A549 (cell line): ENCODE data around the gene UNC13B. TPM values are rescaled to one million over a fixed set of nuclear protein-coding genes. Genes with fewer than 3 reads are reported as not detected.
"Not testable (repeated sequence)": the region's sequence is repeated elsewhere in the genome, so short reads cannot be mapped to it uniquely, and the experiment has no call there.

Source experiments
- ATAC-seq, 2 experiments: fragments of 200-7000 bp in 1 of 2; fragments of >200 bp in 1 of 2; cut with Nextera tagmentation in 1 of 2; cut with Tn5 transposase in 1 of 2; 3 replicates each; pipeline versions ENCODE4 v1.8.0 to v1.9.1; 2018 to 2020; ENCODE audit warnings: mild to moderate bottlenecking in 1 of 2, moderate library complexity in 1 of 2
- CTCF ChIA-PET: fragments of 300-600 bp; sonication (Branson Sonifier 250); formaldehyde crosslinking; extraction: SDS; loops from one replicate; lab custom pipeline; 2021; ENCODE audit warnings: antibody characterized with exemption, inconsistent platforms; lab: Yijun Ruan, JAX
- POLR2A ChIA-PET: fragments of 350-600 bp; formaldehyde crosslinking; extraction: SDS; loops from one replicate; lab custom pipeline; 2021; ENCODE audit warnings: antibody characterized with exemption, inconsistent platforms; lab: Yijun Ruan, JAX
- DNase-seq, 2 experiments: peaks; one replicate each; pipeline versions ENCODE4 v3.0.0 to v3.0.0-alpha.2; 2011 to 2016; ENCODE audit warnings: low read depth in 1 of 2, low spot score in 1 of 2
- FAIRE-seq: peaks from 2 replicates; lab custom pipeline; 2011; peaks lifted over from hg19 to GRCh38; lab: Jason Lieb, UNC
- H3K27ac ChIP-seq, 2 experiments: fragments of >200 bp; sonication (Bioruptor Twin); formaldehyde crosslinking; 3 replicates each; pipeline ENCODE4 v1.5.1; 2016 to 2017
- H3K4me1 ChIP-seq: fragments of >200 bp; sonication (Bioruptor Twin); formaldehyde crosslinking; 3 replicates; pipeline ENCODE4 v1.6.1; 2016
- H3K4me2 ChIP-seq: fragments of >200 bp; sonication (Bioruptor Twin); formaldehyde crosslinking; 3 replicates; pipeline ENCODE4 v1.6.1; 2016
- H3K4me3 ChIP-seq: fragments of >200 bp; sonication (Bioruptor Twin); formaldehyde crosslinking; 3 replicates; pipeline ENCODE4 v1.5.1; 2016
- H3K9me3 ChIP-seq: fragments of >200 bp; sonication (Bioruptor Twin); formaldehyde crosslinking; 3 replicates; pipeline ENCODE4 v1.6.1; 2016
- BHLHE40 ChIP-seq: IDR thresholded peaks from 2 replicates; pipeline ENCODE4 v1.6.1; 2012; ENCODE audit warnings: low read depth, low read length, inconsistent platforms
- CHD2 ChIP-seq: fragments of 150-350 bp; IDR thresholded peaks from 2 replicates; pipeline ENCODE4 v1.6.1; 2014; ENCODE audit warnings: low read length; ENCODE audit not compliant: partially characterized antibody
- CHD4 ChIP-seq: fragments of 200-600 bp; sonication (generic); IDR thresholded peaks from 2 replicates; pipeline ENCODE4 v1.6.1; 2016; ENCODE audit warnings: antibody characterized with exemption, mild to moderate bottlenecking, borderline replicate concordance
- ELK1 ChIP-seq: fragments of 150-350 bp; IDR thresholded peaks from 2 replicates; pipeline ENCODE4 v1.6.1; 2014; ENCODE audit warnings: low read depth, mild to moderate bottlenecking, low read length
- ESRRA ChIP-seq: fragments of 150-350 bp; IDR thresholded peaks from 2 replicates; pipeline ENCODE4 v1.6.1; 2014; ENCODE audit warnings: mild to moderate bottlenecking, low read length, borderline replicate concordance
- HDAC2 ChIP-seq: fragments of 200-600 bp; sonication (generic); IDR thresholded peaks from 2 replicates; pipeline ENCODE4 v1.6.1; 2016
- HES2 ChIP-seq: fragments of >200 bp; sonication (Bioruptor Twin); formaldehyde crosslinking; IDR thresholded peaks from 2 replicates; pipeline ENCODE4 v1.6.1; 2016
- HOXA7 ChIP-seq: fragments of 250-450 bp; sonication (Bioruptor Pico); IDR thresholded peaks from 2 replicates; pipeline ENCODE4 v1.5.0; 2020; ENCODE audit warnings: mild to moderate bottlenecking, moderate library complexity
- HOXB13 ChIP-seq: fragments of 250-450 bp; sonication (Bioruptor Pico); IDR thresholded peaks from 2 replicates; pipeline ENCODE4 v1.5.0; 2020; ENCODE audit warnings: low read depth, mild to moderate bottlenecking, moderate library complexity
- HOXB5 ChIP-seq: fragments of 250-450 bp; sonication (Bioruptor Pico); IDR thresholded peaks from 2 replicates; pipeline ENCODE4 v1.5.0; 2020; ENCODE audit warnings: mild to moderate bottlenecking, moderate library complexity
- JUN ChIP-seq, 2 experiments: fragments of >200 bp; sonication (Bioruptor Twin); formaldehyde crosslinking; IDR thresholded peaks; 2 replicates in 1 of 2; 3 replicates in 1 of 2; pipeline ENCODE4 v1.6.1; 2016 to 2017
- KDM5A ChIP-seq: fragments of 200-600 bp; sonication (generic); IDR thresholded peaks from 2 replicates; pipeline ENCODE4 v1.6.1; 2016; ENCODE audit warnings: antibody characterized with exemption, mild to moderate bottlenecking
- MAX ChIP-seq: IDR thresholded peaks from 2 replicates; pipeline ENCODE4 v1.6.1; 2012
- NR3C1 ChIP-seq: fragments of >200 bp; sonication (Bioruptor Twin); formaldehyde crosslinking; IDR thresholded peaks from 3 replicates; pipeline ENCODE4 v1.6.1; 2017
- POLR2A ChIP-seq: IDR thresholded peaks from 2 replicates; pipeline ENCODE4 v1.6.1; 2012; ENCODE audit warnings: mild to moderate bottlenecking, low read length
- SREBF2 ChIP-seq: fragments of 450-650 bp; IDR thresholded peaks from 2 replicates; pipeline ENCODE4 v1.6.1; 2014; ENCODE audit warnings: mild to moderate bottlenecking, moderate library complexity
- ZC3H11A ChIP-seq: fragments of 450-650 bp; IDR thresholded peaks from 2 replicates; pipeline ENCODE4 v1.6.1; 2014; ENCODE audit warnings: antibody characterized with exemption, mild to moderate bottlenecking
- ZSCAN20 ChIP-seq: fragments of 250-450 bp; sonication (Bioruptor Pico); IDR thresholded peaks from 2 replicates; pipeline ENCODE4 v1.8.0; 2022; ENCODE audit warnings: mild to moderate bottlenecking, moderate library complexity
- WGBS: methylation state at CpG from one replicate; pipeline ENCODE4 v1.1.6; 2017; ENCODE audit errors: missing lambda C conversion rate; 5-methylcytosine and 5-hydroxymethylcytosine counted together
- polyA plus RNA-seq, 4 experiments: library from polyadenylated mRNA; depleted of rRNA in 3 of 4; stranded (reverse); fragments of >200 nt; fragmentation: RNase III in 1 of 4; extraction: RNeasy Plus Mini Kit Qiagen cat#74134 plus additional on column Dnase treatment in 1 of 4; gene quantifications; 2 replicates in 3 of 4; 3 replicates in 1 of 4; pipeline ENCODE4 v1.2.3, GENCODE V29; 2011 to 2017
- TF ChIP-seq, protein P1 (sequence below): fragments of >200 bp; sonication (Bioruptor Twin); formaldehyde crosslinking; IDR thresholded peaks from 3 replicates; pipeline ENCODE4 v1.5.1; 2016

The UNC13B gene
- polyA plus RNA-seq, 2 of the 4 experiments (the other 2 are of a cell fraction), result 9.9 to 17.8 TPM

DNA sequence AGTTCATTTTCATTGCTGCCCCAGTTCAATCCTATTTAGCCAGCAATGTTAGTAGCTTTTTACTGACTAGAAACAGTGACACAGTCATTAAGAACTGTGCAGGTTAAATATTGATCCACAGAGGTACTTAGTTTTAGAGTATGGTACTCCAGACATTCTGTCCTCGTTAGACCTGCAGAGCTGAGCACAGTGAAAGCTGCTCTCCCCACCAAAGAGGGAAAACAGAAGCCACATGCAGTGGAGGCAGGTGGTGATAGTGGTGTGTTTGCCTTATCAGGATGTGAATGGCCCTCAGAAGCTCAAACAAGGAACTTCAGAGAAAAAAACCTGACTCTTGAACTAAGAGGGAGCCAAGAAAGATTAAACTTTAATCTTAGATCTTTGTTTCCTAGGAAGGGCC, 75.5 kb downstream of the UNC13B start:
- no peak for FAIRE-seq
- Histone ChIP-seq H3K9me3 (no peaks in the 10 kb centered on the region), H3K4me3 (no peak overlapping the region), H3K4me2 (peak overlapping the region; percentile 37; the same call in 2 of the 3 replicates), H3K4me1 (peaks cover 13% of the 10 kb centered on the region; the same call in 2 of the 3 replicates), H3K27ac (no peak overlapping the region)
- CTCF ChIA-PET, result interaction anchor here (1.0 kb wide), 1 partner anchor 327 kb away, joined by 3 read pairs; no protein-coding TSS in a partner anchor
- DNase-seq, result no peak
- ATAC-seq, result no peak
- WGBS, result 0% methylated on average over 1 of the region's 1 CpG
- POLR2A ChIA-PET, result no interaction called here
- no peak for TF ChIP-seq ZC3H11A
- TF ChIP-seq CHD2, result no peak

GRCh38 chr9:35245945-35246344, 84.1 kb downstream of the UNC13B start:
- H3K9me3 ChIP-seq, H3K27ac ChIP-seq, FAIRE-seq, ATAC-seq, H3K4me1 ChIP-seq, H3K4me2 ChIP-seq, H3K4me3 ChIP-seq, DNase-seq, POLR2A ChIA-PET: not testable (repeated sequence)
- 100% methylated on average over 1 of the region's 1 CpG for WGBS
- CTCF ChIA-PET, result interaction anchor here (1.1 kb wide), 1 partner anchor 13 kb away, joined by 3 read pairs; no protein-coding TSS in a partner anchor

DNA sequence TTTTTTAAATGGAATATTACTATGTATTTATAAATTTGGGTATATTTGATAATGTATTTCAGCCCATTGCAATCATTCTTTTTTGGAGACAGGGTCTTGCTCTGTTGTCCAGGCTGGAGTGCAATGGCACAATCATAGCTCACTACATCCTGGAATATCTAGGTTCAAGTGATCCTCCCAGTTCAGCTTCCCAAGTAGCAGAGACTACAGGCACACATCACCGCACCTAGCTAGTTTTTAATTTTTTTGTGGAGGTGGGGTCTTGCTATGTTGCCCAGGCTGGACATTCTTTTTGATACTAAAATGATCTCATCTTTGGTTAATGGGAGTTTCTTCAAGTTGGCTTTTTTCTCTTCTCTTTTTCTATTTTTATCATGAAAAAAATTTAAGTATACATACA, 91.3 kb downstream of the UNC13B start:
- DNase-seq (no peak), ATAC-seq (no peak), FAIRE-seq (no peak)
- no peak overlapping the region for H3K27ac ChIP-seq
- no peak overlapping the region for H3K4me2 ChIP-seq
- no peaks in the 10 kb centered on the region for H3K9me3 ChIP-seq
- TF ChIP-seq MAX (no peak), BHLHE40 (no peak), ELK1 (no peak), HOXA7 (CRISPR knock-in tag) (no peak), POLR2A (no peak), HOXB5 (CRISPR knock-in tag) (no peak), KDM5A (no peak)
- no peak overlapping the region for H3K4me3 ChIP-seq
- CTCF ChIA-PET, result interaction anchor here (0.6 to 1.0 kb wide), 2 partner anchors 83 to 224 kb away, joined by 3 read pairs; no protein-coding TSS in a partner anchor
- no peaks in the 10 kb centered on the region for H3K4me1 ChIP-seq
- POLR2A ChIA-PET, result no interaction called here
- 100% methylated on average over 1 of the region's 1 CpG for WGBS

- CTCF ChIA-PET, result no interaction called here
- ATAC-seq (no peak), FAIRE-seq (no peak), DNase-seq (peak in 1 of 2 experiments; percentile 20)
- Histone ChIP-seq H3K4me1 (no peaks in the 10 kb centered on the region), H3K4me2 (no peak overlapping the region), H3K9me3 (no peaks in the 10 kb centered on the region), H3K4me3 (no peak overlapping the region), H3K27ac (no peak overlapping the region)
- POLR2A ChIA-PET, result no interaction called here
- TF ChIP-seq ESRRA (no peak), CHD4 (no peak), HES2 (no peak), NR3C1 (no peak), ZC3H11A (no peak), ZSCAN20 (CRISPR knock-in tag) (no peak), JUN (IDR thresholded peaks at IDR 0.05) (no peak), SREBF2 (no peak), HDAC2 (no peak), HOXB13 (CRISPR knock-in tag) (no peak), KDM5A (no peak)
- TF ChIP-seq, protein P1, sequence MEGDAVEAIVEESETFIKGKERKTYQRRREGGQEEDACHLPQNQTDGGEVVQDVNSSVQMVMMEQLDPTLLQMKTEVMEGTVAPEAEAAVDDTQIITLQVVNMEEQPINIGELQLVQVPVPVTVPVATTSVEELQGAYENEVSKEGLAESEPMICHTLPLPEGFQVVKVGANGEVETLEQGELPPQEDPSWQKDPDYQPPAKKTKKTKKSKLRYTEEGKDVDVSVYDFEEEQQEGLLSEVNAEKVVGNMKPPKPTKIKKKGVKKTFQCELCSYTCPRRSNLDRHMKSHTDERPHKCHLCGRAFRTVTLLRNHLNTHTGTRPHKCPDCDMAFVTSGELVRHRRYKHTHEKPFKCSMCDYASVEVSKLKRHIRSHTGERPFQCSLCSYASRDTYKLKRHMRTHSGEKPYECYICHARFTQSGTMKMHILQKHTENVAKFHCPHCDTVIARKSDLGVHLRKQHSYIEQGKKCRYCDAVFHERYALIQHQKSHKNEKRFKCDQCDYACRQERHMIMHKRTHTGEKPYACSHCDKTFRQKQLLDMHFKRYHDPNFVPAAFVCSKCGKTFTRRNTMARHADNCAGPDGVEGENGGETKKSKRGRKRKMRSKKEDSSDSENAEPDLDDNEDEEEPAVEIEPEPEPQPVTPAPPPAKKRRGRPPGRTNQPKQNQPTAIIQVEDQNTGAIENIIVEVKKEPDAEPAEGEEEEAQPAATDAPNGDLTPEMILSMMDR, result no peak
These were observed 92.4 kb downstream of the UNC13B start for GRCh38 chr9:35254237-35254636.
